IPS-15b (cell line): ENCODE data around the gene CREBZF.
"Not testable (repeated sequence)": the region's sequence is repeated elsewhere in the genome, so short reads cannot be mapped to it uniquely, and the experiment has no call there.

Experiments
- H3K27me3 ChIP-seq: one replicate; pipeline ENCODE4 v1.6.1; 2013; ENCODE audit warnings: low read length; ENCODE audit not compliant: control insufficient read depth, insufficient read depth
- H3K36me3 ChIP-seq: one replicate; pipeline ENCODE4 v1.6.1; 2013; ENCODE audit warnings: low read length; ENCODE audit not compliant: control insufficient read depth, insufficient read depth
- H3K4me1 ChIP-seq: one replicate; pipeline ENCODE4 v1.6.1; 2013; ENCODE audit warnings: mild to moderate bottlenecking, low read length; ENCODE audit not compliant: control insufficient read depth, insufficient read depth
- H3K4me3 ChIP-seq: one replicate; pipeline ENCODE4 v1.5.1; 2013; ENCODE audit warnings: low read depth, low read length
- H3K9ac ChIP-seq: one replicate; pipeline ENCODE4 v1.6.1; 2013; ENCODE audit warnings: low read depth, mild to moderate bottlenecking, low read length
- H3K9me3 ChIP-seq: one replicate; pipeline ENCODE4 v1.6.1; 2013; ENCODE audit warnings: mild to moderate bottlenecking, low read length; ENCODE audit not compliant: control insufficient read depth, insufficient read depth

CREBZF gene

GRCh38 chr11:85643191-85643614, 21.7 kb downstream of the CREBZF start:
- Histone ChIP-seq H3K36me3 (no peaks in the 10 kb centered on the region), H3K4me1 (no peaks in the 10 kb centered on the region), H3K9me3 (no peaks in the 10 kb centered on the region), H3K4me3 (no peak overlapping the region), H3K9ac (no peak overlapping the region), H3K27me3 (no peaks in the 10 kb centered on the region)

GRCh38 chr11:85634747-85635146, 30.2 kb downstream of the CREBZF start:
- H3K9ac ChIP-seq: no peak overlapping the region
- peaks cover 2% of the 10 kb centered on the region for H3K4me1 ChIP-seq
- peaks cover 5% of the 10 kb centered on the region for H3K36me3 ChIP-seq
- H3K4me3 ChIP-seq: no peak overlapping the region
- no peaks in the 10 kb centered on the region for H3K9me3 ChIP-seq
- no peaks in the 10 kb centered on the region for H3K27me3 ChIP-seq

- H3K9me3 ChIP-seq: no peaks in the 10 kb centered on the region
- H3K9ac ChIP-seq: peak overlapping the region; percentile 80
- H3K4me3 ChIP-seq: peak overlapping the region; percentile 72
- H3K27me3 ChIP-seq: no peaks in the 10 kb centered on the region
- H3K4me1 ChIP-seq: peaks cover 4% of the 10 kb centered on the region
- H3K36me3 ChIP-seq: no peaks in the 10 kb centered on the region
These were observed 36.1 kb downstream of the CREBZF start for GRCh38 chr11:85628771-85629341.

GRCh38 chr11:85627998-85628770, 36.7 kb downstream of the CREBZF start, which contains the start of gene TMEM126B:
TMEM126B (plus strand) TSS chr11:85628593; CDS start chr11:85628608, 15 bp downstream.
- H3K36me3 ChIP-seq: no peaks in the 10 kb centered on the region
- H3K27me3 ChIP-seq: no peaks in the 10 kb centered on the region
- peak within 1 kb of the TSS; percentile 72 for H3K4me3 ChIP-seq
- H3K9me3 ChIP-seq: no peaks in the 10 kb centered on the region
- peaks cover 4% of the 10 kb centered on the region for H3K4me1 ChIP-seq
- H3K9ac ChIP-seq: peak within 1 kb of the TSS; percentile 80

GRCh38 chr11:85627332-85627997, 37.5 kb downstream of the CREBZF start, which contains the start of gene DLG2:
DLG2 (minus strand) TSS chr11:85627344.
- H3K9me3 ChIP-seq: no peaks in the 10 kb centered on the region
- H3K27me3 ChIP-seq: no peaks in the 10 kb centered on the region
- H3K36me3 ChIP-seq: no peaks in the 10 kb centered on the region
- H3K4me3 ChIP-seq: peak within 1 kb of the TSS; percentile 72
- H3K9ac ChIP-seq: peak within 1 kb of the TSS; percentile 71
- H3K4me1 ChIP-seq: peaks cover 4% of the 10 kb centered on the region

GRCh38 chr11:85626496-85626895, 38.4 kb downstream of the CREBZF start:
- Histone ChIP-seq H3K9ac (no peak overlapping the region), H3K27me3 (no peaks in the 10 kb centered on the region), H3K4me1 (peaks cover 4% of the 10 kb centered on the region), H3K9me3 (no peaks in the 10 kb centered on the region), H3K4me3 (peak overlapping the region; percentile 72), H3K36me3 (no peaks in the 10 kb centered on the region)

GRCh38 chr11:85620256-85620655, 44.7 kb downstream of the CREBZF start:
- Histone ChIP-seq H3K4me1 (no peaks in the 10 kb centered on the region), H3K27me3 (no peaks in the 10 kb centered on the region), H3K4me3 (no peak overlapping the region), H3K9ac (no peak overlapping the region), H3K36me3 (no peaks in the 10 kb centered on the region), H3K9me3 (no peaks in the 10 kb centered on the region)

GRCh38 chr11:85619499-85619898, 45.4 kb downstream of the CREBZF start:
- H3K27me3 ChIP-seq: no peaks in the 10 kb centered on the region
- H3K9ac ChIP-seq: no peak overlapping the region

GRCh38 chr11:85611643-85612042, 53.3 kb downstream of the CREBZF start:
- H3K9me3 ChIP-seq, H3K4me3 ChIP-seq, H3K9ac ChIP-seq, H3K36me3 ChIP-seq, H3K4me1 ChIP-seq, H3K27me3 ChIP-seq: not testable (repeated sequence)

More at GRCh38 chr11:85619499-85619898, 45.4 kb downstream of the CREBZF start:
- Histone ChIP-seq H3K4me1 (no peaks in the 10 kb centered on the region), H3K9me3 (no peaks in the 10 kb centered on the region), H3K36me3 (no peaks in the 10 kb centered on the region), H3K4me3 (no peak overlapping the region)
